Raji (cell line): ENCODE measurements around the gene ZNF821.

ENCODE experiments used
- POLR2A ChIP-seq: IDR thresholded peaks from 2 replicates; pipeline ENCODE4 v1.6.1; 2011; ENCODE audit warnings: low read depth, low read length, control low read depth; ENCODE audit not compliant: insufficient read depth

Gene ZNF821

GRCh38 chr16:71883849-71884638, at the start of gene ZNF821:
Gene ZNF821, minus strand, starts transcription at chr16:71884182. Its CDS starts 4,236 bp downstream, at chr16:71879946.
- TF ChIP-seq POLR2A, result peak; percentile 51

- TF ChIP-seq POLR2A, result no peak
These were observed 49.0 kb upstream of the ZNF821 start for GRCh38 chr16:71933017-71933416.

- TF ChIP-seq POLR2A, result no peak
These were observed 47.6 kb upstream of the ZNF821 start for GRCh38 chr16:71931599-71931998.

GRCh38 chr16:71931001-71931400, 47.0 kb upstream of the ZNF821 start:
- TF ChIP-seq POLR2A, result no peak

- no peak for TF ChIP-seq POLR2A
These were observed 46.1 kb upstream of the ZNF821 start for GRCh38 chr16:71930013-71930563.

- TF ChIP-seq POLR2A, result no peak
These were observed 45.1 kb upstream of the ZNF821 start for GRCh38 chr16:71929048-71929447.

GRCh38 chr16:71927787-71928186, 43.8 kb upstream of the ZNF821 start:
- TF ChIP-seq POLR2A, result no peak

- no peak for TF ChIP-seq POLR2A
These were observed 43.4 kb upstream of the ZNF821 start for GRCh38 chr16:71927383-71927782.

GRCh38 chr16:71924710-71925109, 40.7 kb upstream of the ZNF821 start:
- no peak for TF ChIP-seq POLR2A

- no peak for TF ChIP-seq POLR2A
These were observed 40.1 kb upstream of the ZNF821 start for GRCh38 chr16:71923941-71924690.

GRCh38 chr16:71920658-71921057, 36.7 kb upstream of the ZNF821 start:
- TF ChIP-seq POLR2A, result no peak

- no peak for TF ChIP-seq POLR2A
These were observed 35.1 kb upstream of the ZNF821 start for GRCh38 chr16:71919035-71919434.

GRCh38 chr16:71917900-71918299, 33.9 kb upstream of the ZNF821 start:
- TF ChIP-seq POLR2A, result no peak

- no peak for TF ChIP-seq POLR2A
These were observed 32.5 kb upstream of the ZNF821 start for GRCh38 chr16:71916397-71916920.

GRCh38 chr16:71915350-71915749, 31.4 kb upstream of the ZNF821 start:
- TF ChIP-seq POLR2A, result no peak

GRCh38 chr16:71914802-71915201, 30.8 kb upstream of the ZNF821 start:
- no peak for TF ChIP-seq POLR2A
